Measurements from ENCODE around the gene ERBIN.

GRCh38 chr5:65932676-65933075 lies 6.3 kb downstream of the ERBIN start:
- TF ChIP-seq CTBP2 (IDR thresholded peaks at IDR 0.05; ENCODE audit: borderline replicate concordance, insufficient read depth, insufficient read length, low read length) = no peak
- no peak for TF ChIP-seq GABPA (IDR thresholded peaks at IDR 0.05; ENCODE audit: borderline replicate concordance, insufficient read depth, low read length)
- no peak for TF ChIP-seq POLR2A (IDR thresholded peaks at IDR 0.05; ENCODE audit: control extremely low read depth in 1 of 2, low read depth in 2 of 2, low read length in 2 of 2)
- no peak for TF ChIP-seq CTCF (IDR thresholded peaks at IDR 0.05; ENCODE audit: control extremely low read depth in 1 of 3, insufficient read depth in 1 of 3, low read depth in 1 of 3, low read length in 3 of 3)
- TF ChIP-seq RFX5 (IDR thresholded peaks at IDR 0.05; ENCODE audit: borderline replicate concordance, low read depth, low read length) = no peak
- no peak for TF ChIP-seq SIRT6 (IDR thresholded peaks at IDR 0.05; ENCODE audit: low read length)
- no peak for TF ChIP-seq SP4 (IDR thresholded peaks at IDR 0.05; ENCODE audit: low read length)
- no peak for TF ChIP-seq SIX5 (IDR thresholded peaks at IDR 0.05; ENCODE audit: low read depth, low read length)
- TF ChIP-seq RXRA (IDR thresholded peaks at IDR 0.05; ENCODE audit: insufficient read depth, low read depth, low read length) = no peak
- TF ChIP-seq TAF1 (IDR thresholded peaks at IDR 0.05; ENCODE audit: low read depth, low read length) = no peak
- TF ChIP-seq ATF2 (IDR thresholded peaks at IDR 0.05; ENCODE audit: low read length) = no peak
